PFSK-1 (cell line): Measurements from ENCODE around the gene ZC3H18.

Experiments used
- FOXP2 ChIP-seq: optimal IDR thresholded peaks from 2 replicates; pipeline ENCODE3; 2011; ENCODE audit warnings: borderline replicate concordance, control low read depth, inconsistent platforms; ENCODE audit not compliant: insufficient read depth; ENCODE audit errors: extremely low read length, extremely low read depth
- POLR2AphosphoS5 ChIP-seq: IDR thresholded peaks from 2 replicates; pipeline ENCODE4 v1.6.1; 2012; ENCODE audit warnings: low read depth, mild to moderate bottlenecking, control low read depth, low read length, moderate library complexity
- REST ChIP-seq, 2 experiments: IDR thresholded peaks; 2 replicates each; pipeline versions ENCODE4 v1.6.1 to v1.8.0; 2011 to 2012; ENCODE audit warnings: low read depth in 2 of 2, low read length in 2 of 2, control low read depth in 1 of 2, inconsistent platforms in 1 of 2, mild to moderate bottlenecking in 1 of 2, moderate library complexity in 1 of 2; ENCODE audit not compliant: insufficient read depth in 1 of 2
- SIN3A ChIP-seq: IDR thresholded peaks from 2 replicates; pipeline ENCODE4 v1.6.1; 2012; ENCODE audit warnings: mild to moderate bottlenecking, low read length, moderate library complexity, borderline replicate concordance; ENCODE audit not compliant: insufficient read depth
- TAF1 ChIP-seq: IDR thresholded peaks from 2 replicates; pipeline ENCODE4 v1.6.1; 2012; ENCODE audit warnings: low read length, control low read depth, borderline replicate concordance; ENCODE audit not compliant: insufficient read depth

The ZC3H18 gene

GRCh38 chr16:88531931-88532433 lies 38.2 kb upstream of the ZC3H18 start:
- TF ChIP-seq TAF1 (no peak), POLR2AphosphoS5 (no peak), REST (IDR thresholded peaks at IDR 0.05; ENCODE audit: insufficient read depth in 1 of 2, low read depth in 2 of 2, low read length in 2 of 2) (no peak), FOXP2 (no peak), SIN3A (no peak)

GRCh38 chr16:88532434-88533241 lies 37.6 kb upstream of the ZC3H18 start:
- TF ChIP-seq REST (IDR thresholded peaks at IDR 0.05; ENCODE audit: insufficient read depth in 1 of 2, low read depth in 2 of 2, low read length in 2 of 2) (no peak), SIN3A (no peak)

GRCh38 chr16:88533381-88533917 lies 36.8 kb upstream of the ZC3H18 start:
- TF ChIP-seq FOXP2 (no peak), REST (IDR thresholded peaks at IDR 0.05; ENCODE audit: insufficient read depth in 1 of 2, low read depth in 2 of 2, low read length in 2 of 2) (no peak), TAF1 (no peak)

GRCh38 chr16:88533932-88534637 lies 36.1 kb upstream of the ZC3H18 start:
- no peak for TF ChIP-seq POLR2AphosphoS5
- no peak for TF ChIP-seq FOXP2
- no peak for TF ChIP-seq SIN3A
- TF ChIP-seq TAF1: no peak
- TF ChIP-seq REST (IDR thresholded peaks at IDR 0.05; ENCODE audit: insufficient read depth in 1 of 2, low read depth in 2 of 2, low read length in 2 of 2): no peak
